Fibroblast of the aortic adventitia (primary cell): ENCODE results near the gene ABHD3. TPM values are rescaled to one million over a fixed set of nuclear protein-coding genes. Genes with fewer than 3 reads are reported as not detected.
"Not testable (repeated sequence)": the region's sequence is repeated elsewhere in the genome, so short reads cannot be mapped to it uniquely, and the experiment has no call there.

Experiments
- DNase-seq: peaks from one replicate; pipeline ENCODE4 v3.0.0-alpha.2; 2010; ENCODE audit warnings: low read depth
- H3K4me3 ChIP-seq: 2 replicates; pipeline ENCODE4 v1.5.1; 2011; ENCODE audit warnings: low read depth, mild to moderate bottlenecking, control low read depth, low read length, moderate library complexity
- CTCF ChIP-seq: IDR thresholded peaks from 2 replicates; pipeline ENCODE4 v1.5.1; 2011; ENCODE audit warnings: mild to moderate bottlenecking, low read length, control low read depth, inconsistent platforms; ENCODE audit not compliant: insufficient read depth
- total RNA-seq: library from RNA; depleted of rRNA; stranded (reverse); fragments of >200 nt; gene quantifications from 2 replicates; pipeline ENCODE4 v1.2.3, GENCODE V29; 2012; ENCODE audit warnings: low replicate concordance

The ABHD3 gene
- total RNA-seq, 1 donor, result 5.5 TPM

GRCh38 chr18:21702602-21703001 lies 2.0 kb downstream of the ABHD3 start:
- no peak overlapping the region for H3K4me3 ChIP-seq
- TF ChIP-seq CTCF, result no peak
- no peak for DNase-seq

GRCh38 chr18:21701621-21702020 lies 3.0 kb downstream of the ABHD3 start:
- no peak overlapping the region for H3K4me3 ChIP-seq
- TF ChIP-seq CTCF, result no peak
- DNase-seq, result no peak

GRCh38 chr18:21700528-21701075 lies 4.0 kb downstream of the ABHD3 start:
- TF ChIP-seq CTCF, result no peak
- DNase-seq, result no peak
- H3K4me3 ChIP-seq, result no peak overlapping the region

GRCh38 chr18:21693322-21693721 lies 11.3 kb downstream of the ABHD3 start:
- no peak for TF ChIP-seq CTCF
- DNase-seq, result no peak
- no peak overlapping the region for H3K4me3 ChIP-seq

- TF ChIP-seq CTCF, result no peak
- DNase-seq, result no peak
- H3K4me3 ChIP-seq, result no peak overlapping the region
These were observed 14.8 kb downstream of the ABHD3 start for GRCh38 chr18:21689736-21690135.

GRCh38 chr18:21686282-21687105 lies 18.1 kb downstream of the ABHD3 start:
- peak; percentile 37 for DNase-seq
- H3K4me3 ChIP-seq, result no peak overlapping the region
- no peak for TF ChIP-seq CTCF

GRCh38 chr18:21685556-21685981 lies 19.0 kb downstream of the ABHD3 start:
- DNase-seq, H3K4me3 ChIP-seq: not testable (repeated sequence)
